ENCODE data around the gene NEK4. TPM values are rescaled to one million over a fixed set of nuclear protein-coding genes. Genes with fewer than 3 reads are reported as not detected.
"Not testable (repeated sequence)": the region's sequence is repeated elsewhere in the genome, so short reads cannot be mapped to it uniquely, and the experiment has no call there.

The NEK4 gene
- total and polyA plus RNA-seq, 2 donors, result 9.5 to 18.7 TPM

- peaks cover 9 to 24% of the 10 kb centered on the region in 2 donors for H3K36me3 ChIP-seq (ENCODE audit: control insufficient read depth in 2 of 2, insufficient read depth in 2 of 2, low read length in 1 of 2)
- peaks cover 0 to 14% of the 10 kb centered on the region in 2 donors for H3K9me3 ChIP-seq (ENCODE audit: control insufficient read depth in 2 of 2, insufficient read depth in 1 of 2, low read length in 1 of 2)
- DNase-seq (ENCODE audit: low read depth in 6 of 9, low spot score in 9 of 9), result no peak
- no peaks in the 10 kb centered on the region for H3K4me1 ChIP-seq (ENCODE audit: control insufficient read depth in 2 of 2, insufficient read depth in 2 of 2, low read length in 2 of 2)
- no peak overlapping the region for H3K4me3 ChIP-seq (ENCODE audit: low read length in 2 of 2)
- no peaks in the 10 kb centered on the region for H3K27me3 ChIP-seq (ENCODE audit: control insufficient read depth in 2 of 2, insufficient read depth in 1 of 2, low read length in 1 of 2)
- H3K27ac ChIP-seq (ENCODE audit: low read depth in 1 of 2, low read length in 1 of 2), result no peak overlapping the region
Observed at GRCh38 chr3:52730681-52731080, 40.1 kb downstream of the NEK4 start.

- not testable (repeated sequence) for DNase-seq (ENCODE audit: low read depth in 6 of 9, low spot score in 9 of 9); H3K4me3 ChIP-seq (ENCODE audit: low read length in 2 of 2); H3K27ac ChIP-seq (ENCODE audit: low read depth in 1 of 2, low read length in 1 of 2); H3K4me1 ChIP-seq (ENCODE audit: control insufficient read depth in 2 of 2, insufficient read depth in 2 of 2, low read length in 2 of 2); H3K27me3 ChIP-seq (ENCODE audit: control insufficient read depth in 2 of 2, insufficient read depth in 1 of 2, low read length in 1 of 2)
- Histone ChIP-seq H3K9me3 (ENCODE audit: control insufficient read depth in 2 of 2, insufficient read depth in 1 of 2, low read length in 1 of 2) (peaks cover 0 to 14% of the 10 kb centered on the region in 2 donors), H3K36me3 (ENCODE audit: control insufficient read depth in 2 of 2, insufficient read depth in 2 of 2, low read length in 1 of 2) (peaks cover 9 to 17% of the 10 kb centered on the region in 2 donors)
- 93% methylated on average over 3 of the region's 3 CpGs for WGBS
Observed at GRCh38 chr3:52728753-52729152, 42.0 kb downstream of the NEK4 start.

GRCh38 chr3:52724511-52724910 is 46.2 kb downstream of the NEK4 start:
- peaks cover 24 to 25% of the 10 kb centered on the region in 2 donors for H3K4me1 ChIP-seq (ENCODE audit: control insufficient read depth in 2 of 2, insufficient read depth in 2 of 2, low read length in 2 of 2)
- H3K27me3 ChIP-seq (ENCODE audit: control insufficient read depth in 2 of 2, insufficient read depth in 1 of 2, low read length in 1 of 2), result no peaks in the 10 kb centered on the region
- H3K36me3 ChIP-seq (ENCODE audit: control insufficient read depth in 2 of 2, insufficient read depth in 2 of 2, low read length in 1 of 2), result peaks cover 0 to 2% of the 10 kb centered on the region in 2 donors
- no peak for DNase-seq (ENCODE audit: low read depth in 6 of 9, low spot score in 9 of 9)
- H3K4me3 ChIP-seq (ENCODE audit: low read length in 2 of 2), result no peak overlapping the region
- no peak overlapping the region for H3K27ac ChIP-seq (ENCODE audit: low read depth in 1 of 2, low read length in 1 of 2)
- WGBS, result 98% methylated on average over 1 of the region's 1 CpG
- H3K9me3 ChIP-seq (ENCODE audit: control insufficient read depth in 2 of 2, insufficient read depth in 1 of 2, low read length in 1 of 2), result peaks cover 0 to 10% of the 10 kb centered on the region in 2 donors

GRCh38 chr3:52723935-52724334 is 46.8 kb downstream of the NEK4 start:
- peaks cover 2 to 5% of the 10 kb centered on the region in 2 donors for H3K36me3 ChIP-seq (ENCODE audit: control insufficient read depth in 2 of 2, insufficient read depth in 2 of 2, low read length in 1 of 2)
- 98% methylated on average over 5 of the region's 5 CpGs for WGBS
- H3K4me1 ChIP-seq (ENCODE audit: control insufficient read depth in 2 of 2, insufficient read depth in 2 of 2, low read length in 2 of 2), result peaks cover 24 to 25% of the 10 kb centered on the region in 2 donors
- no peaks in the 10 kb centered on the region for H3K27me3 ChIP-seq (ENCODE audit: control insufficient read depth in 2 of 2, insufficient read depth in 1 of 2, low read length in 1 of 2)
- no peak overlapping the region for H3K27ac ChIP-seq (ENCODE audit: low read depth in 1 of 2, low read length in 1 of 2)
- no peak overlapping the region for H3K4me3 ChIP-seq (ENCODE audit: low read length in 2 of 2)
- peaks cover 0 to 8% of the 10 kb centered on the region in 2 donors for H3K9me3 ChIP-seq (ENCODE audit: control insufficient read depth in 2 of 2, insufficient read depth in 1 of 2, low read length in 1 of 2)
- no peak for DNase-seq (ENCODE audit: low read depth in 6 of 9, low spot score in 9 of 9)

GRCh38 chr3:52722491-52722890 is 48.2 kb downstream of the NEK4 start:
- DNase-seq (ENCODE audit: low read depth in 6 of 9, low spot score in 9 of 9), result no peak
- H3K36me3 ChIP-seq (ENCODE audit: control insufficient read depth in 2 of 2, insufficient read depth in 2 of 2, low read length in 1 of 2), result peaks cover 6% of the 10 kb centered on the region in 2 donors
- no peak overlapping the region for H3K27ac ChIP-seq (ENCODE audit: low read depth in 1 of 2, low read length in 1 of 2)
- H3K27me3 ChIP-seq (ENCODE audit: control insufficient read depth in 2 of 2, insufficient read depth in 1 of 2, low read length in 1 of 2), result no peaks in the 10 kb centered on the region
- 97% methylated on average over 7 of the region's 7 CpGs for WGBS
- H3K4me1 ChIP-seq (ENCODE audit: control insufficient read depth in 2 of 2, insufficient read depth in 2 of 2, low read length in 2 of 2), result peaks cover 24 to 25% of the 10 kb centered on the region in 2 donors
- no peak overlapping the region for H3K4me3 ChIP-seq (ENCODE audit: low read length in 2 of 2)
- peaks cover 0 to 7% of the 10 kb centered on the region in 2 donors for H3K9me3 ChIP-seq (ENCODE audit: control insufficient read depth in 2 of 2, insufficient read depth in 1 of 2, low read length in 1 of 2)

GRCh38 chr3:52721730-52722008 is 49.1 kb downstream of the NEK4 start:
- WGBS, result 98% methylated on average over 1 of the region's 1 CpG
- peak overlapping the region; percentile 18 to 87 for H3K27ac ChIP-seq (ENCODE audit: low read depth in 1 of 2, low read length in 1 of 2)
- peaks cover 0 to 7% of the 10 kb centered on the region in 2 donors for H3K9me3 ChIP-seq (ENCODE audit: control insufficient read depth in 2 of 2, insufficient read depth in 1 of 2, low read length in 1 of 2)
- H3K27me3 ChIP-seq (ENCODE audit: control insufficient read depth in 2 of 2, insufficient read depth in 1 of 2, low read length in 1 of 2), result no peaks in the 10 kb centered on the region
- peaks cover 24 to 25% of the 10 kb centered on the region in 2 donors for H3K4me1 ChIP-seq (ENCODE audit: control insufficient read depth in 2 of 2, insufficient read depth in 2 of 2, low read length in 2 of 2)
- H3K36me3 ChIP-seq (ENCODE audit: control insufficient read depth in 2 of 2, insufficient read depth in 2 of 2, low read length in 1 of 2), result peaks cover 6 to 9% of the 10 kb centered on the region in 2 donors
- no peak for DNase-seq (ENCODE audit: low read depth in 6 of 9, low spot score in 9 of 9)
- H3K4me3 ChIP-seq (ENCODE audit: low read length in 2 of 2), result no peak overlapping the region

GRCh38 chr3:52721002-52721729 is 49.6 kb downstream of the NEK4 start:
- H3K9me3 ChIP-seq (ENCODE audit: control insufficient read depth in 2 of 2, insufficient read depth in 1 of 2, low read length in 1 of 2), result peaks cover 0 to 7% of the 10 kb centered on the region in 2 donors
- no peaks in the 10 kb centered on the region for H3K27me3 ChIP-seq (ENCODE audit: control insufficient read depth in 2 of 2, insufficient read depth in 1 of 2, low read length in 1 of 2)
- peak overlapping the region; percentile 86 to 87 for H3K27ac ChIP-seq (ENCODE audit: low read depth in 1 of 2, low read length in 1 of 2)
- peak; percentile 58 to 92 (median 82) for DNase-seq (ENCODE audit: low read depth in 6 of 9, low spot score in 9 of 9)
- H3K4me1 ChIP-seq (ENCODE audit: control insufficient read depth in 2 of 2, insufficient read depth in 2 of 2, low read length in 2 of 2), result peaks cover 24 to 25% of the 10 kb centered on the region in 2 donors
- peaks cover 6 to 9% of the 10 kb centered on the region in 2 donors for H3K36me3 ChIP-seq (ENCODE audit: control insufficient read depth in 2 of 2, insufficient read depth in 2 of 2, low read length in 1 of 2)
- WGBS, result 55% methylated on average over 6 of the region's 6 CpGs
- H3K4me3 ChIP-seq (ENCODE audit: low read length in 2 of 2), result no peak overlapping the region

- Histone ChIP-seq H3K27me3 (ENCODE audit: control insufficient read depth in 2 of 2, insufficient read depth in 1 of 2, low read length in 1 of 2) (no peaks in the 10 kb centered on the region), H3K4me3 (ENCODE audit: low read length in 2 of 2) (no peak overlapping the region), H3K9me3 (ENCODE audit: control insufficient read depth in 2 of 2, insufficient read depth in 1 of 2, low read length in 1 of 2) (peaks cover 0 to 7% of the 10 kb centered on the region in 2 donors), H3K4me1 (ENCODE audit: control insufficient read depth in 2 of 2, insufficient read depth in 2 of 2, low read length in 2 of 2) (peaks cover 24 to 25% of the 10 kb centered on the region in 2 donors), H3K27ac (ENCODE audit: low read depth in 1 of 2, low read length in 1 of 2) (peak overlapping the region; percentile 5 to 87), H3K36me3 (ENCODE audit: control insufficient read depth in 2 of 2, insufficient read depth in 2 of 2, low read length in 1 of 2) (peaks cover 6 to 13% of the 10 kb centered on the region in 2 donors)
- DNase-seq (ENCODE audit: low read depth in 6 of 9, low spot score in 9 of 9), result no peak
Observed at GRCh38 chr3:52719618-52720017, 51.1 kb downstream of the NEK4 start.

GRCh38 chr3:52715714-52716305 is 54.9 kb downstream of the NEK4 start:
- no peaks in the 10 kb centered on the region for H3K27me3 ChIP-seq (ENCODE audit: control insufficient read depth in 2 of 2, insufficient read depth in 1 of 2, low read length in 1 of 2)
- no peak for DNase-seq (ENCODE audit: low read depth in 6 of 9, low spot score in 9 of 9)
- peaks cover 4 to 16% of the 10 kb centered on the region in 2 donors for H3K36me3 ChIP-seq (ENCODE audit: control insufficient read depth in 2 of 2, insufficient read depth in 2 of 2, low read length in 1 of 2)
- H3K4me1 ChIP-seq (ENCODE audit: control insufficient read depth in 2 of 2, insufficient read depth in 2 of 2, low read length in 2 of 2), result peaks cover 7 to 10% of the 10 kb centered on the region in 2 donors
- H3K9me3 ChIP-seq (ENCODE audit: control insufficient read depth in 2 of 2, insufficient read depth in 1 of 2, low read length in 1 of 2), result peaks cover 0 to 7% of the 10 kb centered on the region in 2 donors
- no peak overlapping the region for H3K27ac ChIP-seq (ENCODE audit: low read depth in 1 of 2, low read length in 1 of 2)
- H3K4me3 ChIP-seq (ENCODE audit: low read length in 2 of 2), result no peak overlapping the region
- WGBS, result 94% methylated on average over 11 of the region's 11 CpGs
